Measurements from ENCODE around the gene GRB7. TPM values are rescaled to one million over a fixed set of nuclear protein-coding genes. Genes with fewer than 3 reads are reported as not detected.

Gene GRB7
- total RNA-seq, 1 experiment from 2014 or later, result 98.6 TPM

DNA sequence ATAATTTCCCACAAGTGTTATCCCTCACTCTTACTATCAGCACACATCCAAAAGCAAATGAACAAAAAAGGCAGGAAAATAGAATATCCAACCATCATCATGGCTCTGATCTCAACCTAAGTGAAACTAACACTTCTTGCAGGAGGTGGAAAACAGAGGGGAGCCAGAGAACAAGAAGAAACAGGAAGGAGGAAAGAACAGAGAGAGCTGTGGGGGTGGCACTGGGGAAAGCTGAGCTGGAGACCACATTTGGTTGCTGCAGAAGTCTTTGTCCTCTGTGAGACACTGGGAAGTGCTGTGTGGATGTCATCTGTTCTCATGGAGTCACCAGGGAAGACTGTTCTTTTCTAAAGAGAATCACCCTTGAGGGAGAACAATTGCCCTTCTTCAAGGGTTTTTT is 34.7 kb downstream of the GRB7 start:
- H3K4me3 ChIP-seq (ENCODE audit: low read depth, low read length), result no peak overlapping the region
- no peak overlapping the region for H3K4me3 Mint-ChIP-seq (ENCODE audit: unreplicated experiment)
- DNase-seq, result no peak
- intact Hi-C loops (cut with micrococcal nuclease; ENCODE audit: unreplicated experiment), result no loop called here
- no peaks in the 10 kb centered on the region for H3K36me3 ChIP-seq (ENCODE audit: control insufficient read depth, insufficient read depth, low read length)
- CTCF ChIA-PET, result no interaction called here
- no peaks in the 10 kb centered on the region for H3K36me3 Mint-ChIP-seq (ENCODE audit: insufficient read depth, unreplicated experiment)
- TF ChIP-seq, protein P1, sequence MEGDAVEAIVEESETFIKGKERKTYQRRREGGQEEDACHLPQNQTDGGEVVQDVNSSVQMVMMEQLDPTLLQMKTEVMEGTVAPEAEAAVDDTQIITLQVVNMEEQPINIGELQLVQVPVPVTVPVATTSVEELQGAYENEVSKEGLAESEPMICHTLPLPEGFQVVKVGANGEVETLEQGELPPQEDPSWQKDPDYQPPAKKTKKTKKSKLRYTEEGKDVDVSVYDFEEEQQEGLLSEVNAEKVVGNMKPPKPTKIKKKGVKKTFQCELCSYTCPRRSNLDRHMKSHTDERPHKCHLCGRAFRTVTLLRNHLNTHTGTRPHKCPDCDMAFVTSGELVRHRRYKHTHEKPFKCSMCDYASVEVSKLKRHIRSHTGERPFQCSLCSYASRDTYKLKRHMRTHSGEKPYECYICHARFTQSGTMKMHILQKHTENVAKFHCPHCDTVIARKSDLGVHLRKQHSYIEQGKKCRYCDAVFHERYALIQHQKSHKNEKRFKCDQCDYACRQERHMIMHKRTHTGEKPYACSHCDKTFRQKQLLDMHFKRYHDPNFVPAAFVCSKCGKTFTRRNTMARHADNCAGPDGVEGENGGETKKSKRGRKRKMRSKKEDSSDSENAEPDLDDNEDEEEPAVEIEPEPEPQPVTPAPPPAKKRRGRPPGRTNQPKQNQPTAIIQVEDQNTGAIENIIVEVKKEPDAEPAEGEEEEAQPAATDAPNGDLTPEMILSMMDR (IDR thresholded peaks at IDR 0.05; ENCODE audit: insufficient read depth in 1 of 2, low read depth in 1 of 2, low read length in 1 of 2, severe bottlenecking in 1 of 2, unreplicated experiment in 1 of 2), result no peak
- no peaks in the 10 kb centered on the region for H3K27me3 ChIP-seq (replicated peaks; ENCODE audit: control insufficient read depth, insufficient read depth, low read length)
- no peaks in the 10 kb centered on the region for H3K9me3 Mint-ChIP-seq (ENCODE audit: unreplicated experiment)
- no peaks in the 10 kb centered on the region for H3K27me3 Mint-ChIP-seq (ENCODE audit: insufficient read depth, unreplicated experiment)
- H3K27ac Mint-ChIP-seq (ENCODE audit: unreplicated experiment), result no peak overlapping the region
- no peaks in the 10 kb centered on the region for H3K9me3 ChIP-seq
- H3K4me1 Mint-ChIP-seq (ENCODE audit: low read depth, unreplicated experiment), result no peaks in the 10 kb centered on the region
- POLR2A ChIA-PET, result no interaction called here
- no peaks in the 10 kb centered on the region for H3K4me1 ChIP-seq
- BruUV-seq (replicated peaks), result no TSS peak

- H3K27me3 ChIP-seq (replicated peaks; ENCODE audit: control insufficient read depth, insufficient read depth, low read length), result no peaks in the 10 kb centered on the region
- ChIA-PET POLR2A (no interaction called here), CTCF (no interaction called here)
- H3K27ac Mint-ChIP-seq (ENCODE audit: unreplicated experiment), result no peak overlapping the region
- DNase-seq, result no peak
- no TSS peak for BruUV-seq (replicated peaks)
- H3K4me3 Mint-ChIP-seq (ENCODE audit: unreplicated experiment), result no peak overlapping the region
- H3K9me3 ChIP-seq, result no peaks in the 10 kb centered on the region
- H3K36me3 ChIP-seq (ENCODE audit: control insufficient read depth, insufficient read depth, low read length), result no peaks in the 10 kb centered on the region
- intact Hi-C loops (cut with micrococcal nuclease; ENCODE audit: unreplicated experiment), result no loop called here
- H3K36me3 Mint-ChIP-seq (ENCODE audit: insufficient read depth, unreplicated experiment), result no peaks in the 10 kb centered on the region
- no peak overlapping the region for H3K4me3 ChIP-seq (ENCODE audit: low read depth, low read length)
- TF ChIP-seq, protein P1 (IDR thresholded peaks at IDR 0.05; ENCODE audit: insufficient read depth in 1 of 2, low read depth in 1 of 2, low read length in 1 of 2, severe bottlenecking in 1 of 2, unreplicated experiment in 1 of 2), result no peak
- H3K27me3 Mint-ChIP-seq (ENCODE audit: insufficient read depth, unreplicated experiment), result no peaks in the 10 kb centered on the region
- H3K4me1 Mint-ChIP-seq (ENCODE audit: low read depth, unreplicated experiment), result no peaks in the 10 kb centered on the region
- H3K9me3 Mint-ChIP-seq (ENCODE audit: unreplicated experiment), result no peaks in the 10 kb centered on the region
- no peaks in the 10 kb centered on the region for H3K4me1 ChIP-seq
Measured at GRCh38 chr17:39772987-39773934, 35.5 kb downstream of the GRB7 start.

DNA sequence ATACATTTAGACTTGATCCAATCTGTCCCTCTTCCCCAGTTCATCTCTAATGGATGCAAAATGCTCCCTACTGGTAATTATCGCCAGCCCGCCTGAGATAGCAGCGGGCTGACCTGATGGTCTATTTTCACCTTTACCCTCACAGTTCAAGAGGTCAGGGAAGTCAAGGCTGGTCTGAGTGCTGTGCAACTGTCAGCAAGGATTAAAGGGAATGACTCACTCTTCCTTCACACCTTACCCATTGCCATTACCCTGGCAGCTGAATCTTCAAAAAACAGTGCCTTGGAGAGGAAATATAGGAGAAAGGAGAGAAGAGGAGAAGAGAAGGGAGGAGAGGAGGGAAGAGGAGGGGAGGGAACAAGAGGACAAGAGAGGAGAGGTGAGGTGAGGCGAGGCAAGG is 36.3 kb downstream of the GRB7 start:
- DNase-seq, result no peak
- POLR2A ChIA-PET, result no interaction called here
- no peaks in the 10 kb centered on the region for H3K4me1 Mint-ChIP-seq (ENCODE audit: low read depth, unreplicated experiment)
- no TSS peak for BruUV-seq (replicated peaks)
- no peaks in the 10 kb centered on the region for H3K9me3 Mint-ChIP-seq (ENCODE audit: unreplicated experiment)
- intact Hi-C loops (cut with micrococcal nuclease; ENCODE audit: unreplicated experiment), result no loop called here
- Histone ChIP-seq H3K27me3 (replicated peaks; ENCODE audit: control insufficient read depth, insufficient read depth, low read length) (no peaks in the 10 kb centered on the region), H3K9me3 (no peaks in the 10 kb centered on the region), H3K36me3 (ENCODE audit: control insufficient read depth, insufficient read depth, low read length) (no peaks in the 10 kb centered on the region), H3K4me3 (ENCODE audit: low read depth, low read length) (no peak overlapping the region), H3K4me1 (no peaks in the 10 kb centered on the region)
- no peaks in the 10 kb centered on the region for H3K27me3 Mint-ChIP-seq (ENCODE audit: insufficient read depth, unreplicated experiment)
- H3K36me3 Mint-ChIP-seq (ENCODE audit: insufficient read depth, unreplicated experiment), result no peaks in the 10 kb centered on the region
- CTCF ChIA-PET, result no interaction called here
- H3K4me3 Mint-ChIP-seq (ENCODE audit: unreplicated experiment), result no peak overlapping the region
- no peak overlapping the region for H3K27ac Mint-ChIP-seq (ENCODE audit: unreplicated experiment)
- TF ChIP-seq, protein P1 (IDR thresholded peaks at IDR 0.05; ENCODE audit: insufficient read depth in 1 of 2, low read depth in 1 of 2, low read length in 1 of 2, severe bottlenecking in 1 of 2, unreplicated experiment in 1 of 2), result no peak
